OCI-M1 (cell line): ENCODE measurements around the gene MAPKAP1.

Experiments
- DNase-seq: peaks from one replicate; lab custom pipeline; 2025; lab: John Stamatoyannopoulos, UW

MAPKAP1 gene

DNA sequence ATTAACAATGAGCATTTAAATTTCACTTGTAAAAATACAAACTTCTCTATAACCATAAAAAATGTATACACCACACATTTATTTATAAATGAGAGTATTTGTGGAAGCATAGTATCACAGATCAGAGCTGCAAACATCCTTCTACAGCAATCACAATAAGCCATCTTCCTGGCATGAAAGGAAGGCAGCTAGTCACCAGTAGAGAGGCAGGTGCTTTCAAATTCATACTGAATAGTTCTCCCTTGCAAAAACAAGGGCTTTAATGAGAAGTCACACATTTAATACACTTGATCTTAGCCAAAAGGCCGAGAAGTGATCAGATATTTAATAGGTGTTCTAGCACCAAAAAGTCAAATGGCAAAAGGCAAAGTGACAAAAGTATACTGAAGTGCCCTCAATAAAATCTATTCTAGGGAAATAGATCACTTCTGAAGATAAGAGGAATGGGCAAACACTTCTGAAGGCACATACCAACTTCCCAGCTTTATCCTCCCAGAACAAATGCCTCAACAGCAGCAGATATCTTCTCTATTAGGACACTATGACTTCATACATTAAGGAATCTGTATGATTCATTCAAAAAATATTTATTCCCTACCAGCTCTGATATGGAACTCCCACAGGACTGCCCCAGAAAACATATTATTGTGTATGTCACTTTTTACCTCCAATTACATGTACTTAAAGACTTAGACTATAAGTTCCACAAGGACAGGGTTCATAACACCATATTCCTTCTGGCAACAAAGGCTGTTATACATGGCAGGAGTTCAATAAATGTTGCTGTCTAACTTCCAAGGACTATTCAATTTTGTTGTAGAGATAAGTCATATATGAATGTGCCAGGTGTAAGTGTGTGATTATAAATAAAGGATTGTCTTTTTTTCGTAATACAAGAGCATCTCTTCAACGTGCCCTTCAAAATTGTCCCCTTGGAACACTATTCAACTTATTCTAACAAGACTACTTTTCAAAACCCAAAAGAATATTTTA lies 31.7 kb downstream of the MAPKAP1 start:
- DNase-seq, result no peak

DNA sequence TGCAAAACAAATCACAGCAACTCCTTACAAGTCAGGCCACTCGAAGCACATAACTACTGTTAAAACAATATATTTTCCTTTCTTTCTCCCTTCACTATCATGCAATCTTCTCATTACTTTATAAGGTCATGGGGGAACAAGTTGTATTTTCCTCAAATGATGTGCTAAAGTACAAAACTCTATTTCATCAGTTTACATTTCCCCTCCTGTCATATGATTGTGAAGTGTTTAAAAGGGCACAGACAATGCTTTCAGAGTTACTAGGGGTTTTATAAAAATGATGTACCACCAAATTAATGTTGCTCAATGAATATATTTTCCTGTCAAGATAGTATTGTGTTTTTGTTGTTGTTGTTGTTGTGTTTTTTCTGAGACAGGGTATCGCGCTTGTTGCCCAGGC lies 34.1 kb downstream of the MAPKAP1 start:
- no peak for DNase-seq

DNA sequence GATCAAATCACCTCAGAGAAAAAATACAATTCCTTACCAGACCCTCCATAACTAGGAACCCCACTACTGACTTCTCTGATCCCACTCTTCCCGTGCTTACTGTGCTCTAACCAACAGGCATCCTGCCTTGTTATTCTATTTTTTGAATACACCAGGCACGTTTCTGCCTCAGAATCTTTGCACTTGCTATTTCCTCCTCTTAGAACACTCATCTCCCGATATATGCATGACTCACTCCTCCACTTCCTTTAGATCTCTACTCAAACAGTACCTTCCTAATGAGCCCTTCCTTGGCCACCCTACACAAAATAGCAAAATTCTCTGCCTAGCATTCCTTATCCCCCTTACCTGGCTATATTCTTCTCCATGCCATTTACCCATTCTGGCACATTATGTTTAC lies 43.9 kb downstream of the MAPKAP1 start:
- DNase-seq, result peak; percentile 21

DNA sequence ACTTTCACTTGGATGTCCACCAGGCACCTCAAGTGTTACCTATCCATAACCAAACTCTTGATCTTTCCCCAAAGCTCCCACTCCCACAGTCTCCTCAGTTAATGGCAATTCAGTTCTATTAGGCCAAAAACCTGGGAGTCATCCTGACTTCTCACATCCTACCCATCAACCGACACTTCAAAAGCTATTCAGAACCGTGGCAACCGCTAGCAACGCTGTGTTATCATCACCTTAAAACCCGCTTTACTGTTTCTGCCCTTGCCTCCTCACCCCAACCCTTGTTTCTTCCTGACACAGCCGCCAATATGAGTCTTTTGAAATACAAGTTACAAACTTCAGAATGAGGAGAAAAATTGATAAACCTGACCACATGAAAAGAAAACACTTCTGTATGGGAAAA lies 46.5 kb downstream of the MAPKAP1 start:
- no peak for DNase-seq

DNA sequence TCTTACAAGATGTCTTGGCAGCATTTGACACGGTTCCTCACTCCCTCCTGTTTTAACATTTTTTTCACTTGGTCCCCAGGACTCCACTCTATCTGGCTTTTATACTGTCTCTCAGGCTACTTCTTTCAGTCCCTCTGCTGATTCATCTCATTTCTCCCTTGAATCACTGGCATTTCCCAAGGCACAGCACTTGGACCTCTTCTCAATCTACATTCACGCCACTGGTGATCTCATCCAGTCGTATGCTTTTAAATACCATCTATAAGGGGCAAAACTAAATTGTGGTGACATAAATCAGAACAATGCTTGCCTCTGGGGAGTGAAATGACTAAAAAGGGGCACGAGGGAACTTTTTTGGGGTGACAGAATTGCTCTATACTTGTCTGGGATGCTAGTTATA lies 47.1 kb downstream of the MAPKAP1 start:
- no peak for DNase-seq

DNA sequence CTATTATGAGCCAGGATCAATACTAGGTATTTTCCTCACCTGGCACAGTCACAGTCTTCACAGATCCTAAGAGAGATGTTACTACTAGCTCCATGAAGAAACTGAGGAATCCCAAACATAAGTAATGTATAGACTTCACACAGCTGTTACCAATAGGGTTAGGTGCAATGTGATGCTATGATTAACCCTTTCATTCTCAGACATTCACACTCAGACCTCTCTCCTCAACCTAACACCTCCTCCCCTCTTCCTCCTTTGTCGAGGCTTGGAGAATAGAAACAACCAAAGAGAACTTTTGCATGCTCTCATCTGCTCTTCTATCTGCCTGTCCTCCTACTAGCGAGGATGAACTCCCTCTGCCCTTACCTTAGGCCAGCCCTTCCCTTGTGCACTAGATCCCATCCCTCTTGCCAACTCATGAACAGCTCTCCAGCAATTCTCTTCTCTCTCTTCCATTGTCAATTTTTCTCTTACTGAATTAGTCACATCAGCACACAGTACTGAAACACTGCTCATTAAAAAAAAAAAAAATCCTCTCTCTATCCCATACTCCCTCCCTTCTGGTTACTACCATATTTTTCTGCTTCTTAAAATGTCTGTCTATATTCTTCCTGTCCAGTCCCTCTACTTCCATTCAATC lies 47.7 kb downstream of the MAPKAP1 start:
- no peak for DNase-seq

DNA sequence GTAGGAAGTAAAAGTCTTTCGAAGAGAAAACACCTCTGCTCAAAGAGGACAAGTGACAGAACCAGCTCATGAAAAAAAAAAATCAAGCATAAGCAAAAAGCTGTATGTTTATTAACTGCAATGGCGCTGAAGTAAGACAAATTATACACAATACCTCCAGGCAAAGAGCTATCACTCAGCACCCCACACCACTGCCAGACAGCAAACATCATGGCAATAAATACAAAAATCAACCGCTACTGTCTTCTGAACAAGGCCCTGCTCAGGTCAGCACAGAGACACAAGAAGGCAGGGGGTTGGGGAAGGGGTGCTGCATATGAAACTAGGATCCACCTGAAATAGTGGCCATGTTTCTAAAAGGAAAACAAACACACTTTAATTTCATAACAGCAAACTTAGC lies 50.4 kb downstream of the MAPKAP1 start:
- DNase-seq, result no peak

DNA sequence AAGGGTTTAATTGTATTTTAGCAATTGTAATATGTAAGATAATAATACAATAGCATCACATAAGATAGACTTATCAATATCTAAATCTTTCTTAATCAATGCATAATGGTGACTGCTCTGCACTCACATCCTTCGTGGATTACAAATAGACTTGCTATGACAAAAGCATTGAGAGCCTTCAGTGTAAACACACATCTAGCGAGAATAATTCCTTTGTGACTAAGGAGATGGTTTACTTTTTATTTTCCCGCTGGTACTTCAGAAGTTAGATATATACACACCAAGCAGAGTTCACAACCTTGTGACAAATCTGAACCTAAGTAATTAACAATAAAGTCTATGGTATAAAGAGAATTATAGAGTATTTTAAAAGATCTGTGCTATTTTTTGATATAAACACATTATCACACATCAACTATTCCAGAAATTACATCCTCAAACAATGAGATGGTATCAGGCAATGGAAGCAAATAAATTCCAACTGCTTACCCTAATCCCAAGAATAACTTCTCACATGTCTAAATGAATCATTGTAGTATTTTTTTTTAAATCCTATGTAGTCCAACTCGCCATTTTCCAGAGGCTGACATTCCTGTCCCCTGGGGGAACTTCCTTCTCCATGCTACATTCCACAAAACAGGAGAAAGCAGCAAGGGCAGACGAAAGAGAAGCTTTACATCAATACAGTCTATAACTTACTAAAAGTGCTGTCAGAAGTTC lies 51.2 kb downstream of the MAPKAP1 start:
- no peak for DNase-seq

DNA sequence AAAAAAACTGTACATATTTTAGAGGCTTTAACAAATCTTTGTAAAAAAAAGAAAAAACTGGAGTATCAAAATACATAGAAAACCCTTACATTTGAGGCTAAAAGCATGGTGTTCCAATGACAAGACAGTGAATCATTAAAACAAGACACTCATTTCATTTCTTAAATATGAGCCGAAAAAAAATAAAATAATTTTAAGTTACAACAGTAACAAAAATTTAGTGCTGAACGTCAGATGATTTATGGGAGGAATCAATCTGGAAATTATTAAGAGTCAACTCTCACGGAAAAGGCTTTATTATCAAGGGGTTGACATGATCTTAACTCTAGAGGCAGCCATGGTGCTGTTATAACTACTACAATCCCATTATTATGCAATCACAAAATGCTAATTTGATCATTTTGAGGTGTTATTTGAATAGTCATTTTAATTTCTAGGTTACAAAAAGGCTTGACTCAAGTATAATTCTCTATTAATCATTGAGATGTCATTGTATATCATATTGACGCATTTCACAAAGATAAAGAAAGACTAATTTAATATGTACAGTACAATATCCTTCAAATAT lies 51.9 kb downstream of the MAPKAP1 start:
- no peak for DNase-seq

DNA sequence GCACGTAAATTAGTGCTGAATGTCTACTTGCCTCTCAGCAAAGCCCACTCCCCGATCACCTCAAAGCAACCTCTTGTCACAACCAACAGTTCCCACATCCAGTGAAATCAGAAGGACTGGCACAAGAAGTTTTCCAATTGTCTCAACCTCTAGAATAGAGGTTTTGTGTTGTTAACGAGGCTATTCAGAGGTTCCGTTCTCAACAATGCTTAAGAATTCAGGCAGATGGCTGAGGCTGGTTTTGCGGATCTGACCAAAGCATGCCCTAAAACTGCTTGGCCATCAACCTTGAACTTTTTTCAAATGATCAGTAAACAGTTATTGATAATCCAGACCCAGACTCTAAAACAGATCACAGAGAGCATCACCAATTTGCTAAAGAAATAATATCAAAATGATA lies 52.9 kb downstream of the MAPKAP1 start:
- no peak for DNase-seq

DNA sequence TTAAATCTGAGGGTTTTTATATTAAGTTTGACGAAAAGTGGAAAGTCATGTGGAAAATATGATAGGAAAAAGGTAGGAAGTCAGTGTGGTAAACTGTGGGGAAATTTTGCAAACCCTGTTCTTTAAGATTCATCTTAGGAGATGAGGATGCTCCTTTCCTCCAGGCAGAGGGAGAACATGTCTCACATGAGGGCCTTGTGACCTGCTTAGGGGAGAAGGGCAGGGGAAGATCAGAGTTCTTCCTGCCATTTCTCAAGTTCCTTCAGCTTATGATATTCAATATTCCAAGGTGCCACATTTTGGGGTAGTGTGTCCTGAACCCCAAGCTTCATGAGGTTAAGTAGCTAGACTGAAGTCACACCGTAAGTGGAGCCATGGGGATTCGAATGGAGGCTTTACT lies 53.7 kb downstream of the MAPKAP1 start:
- no peak for DNase-seq

DNA sequence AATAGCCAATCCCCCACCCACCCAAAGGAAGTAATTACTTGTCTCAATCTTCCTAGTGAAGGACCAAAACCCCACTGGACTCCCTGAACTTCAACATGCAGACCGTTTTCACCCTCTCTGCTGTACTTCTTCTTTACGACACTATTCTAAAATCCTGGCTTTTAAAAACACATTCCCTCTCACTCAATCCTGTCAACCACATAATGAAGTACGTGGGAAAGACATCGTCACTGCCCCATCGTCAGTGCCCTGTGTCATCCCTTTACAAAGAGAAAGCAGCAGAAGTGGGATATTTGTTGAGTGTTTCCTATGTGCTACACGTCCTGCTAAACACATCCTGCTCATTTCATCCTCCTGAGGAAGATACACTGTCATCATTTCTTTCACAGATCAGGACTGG lies 54.2 kb downstream of the MAPKAP1 start:
- no peak for DNase-seq

DNA sequence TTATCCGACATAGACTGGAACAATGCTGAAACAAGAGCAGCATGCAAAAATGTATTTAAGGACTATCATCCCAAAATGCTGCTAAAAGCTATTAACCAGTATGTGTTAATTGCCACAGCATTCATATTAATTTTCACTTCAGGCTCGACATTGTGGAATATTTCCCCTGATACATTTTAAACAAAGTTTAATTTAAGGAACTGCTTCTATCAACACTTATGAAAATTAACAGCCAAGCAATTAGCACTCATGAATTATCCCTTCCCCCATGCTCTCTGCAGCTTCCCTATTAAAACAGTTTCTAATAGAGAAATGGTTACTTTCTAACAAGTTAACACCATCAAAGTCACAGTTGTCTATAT lies 54.8 kb downstream of the MAPKAP1 start:
- DNase-seq, result no peak

DNA sequence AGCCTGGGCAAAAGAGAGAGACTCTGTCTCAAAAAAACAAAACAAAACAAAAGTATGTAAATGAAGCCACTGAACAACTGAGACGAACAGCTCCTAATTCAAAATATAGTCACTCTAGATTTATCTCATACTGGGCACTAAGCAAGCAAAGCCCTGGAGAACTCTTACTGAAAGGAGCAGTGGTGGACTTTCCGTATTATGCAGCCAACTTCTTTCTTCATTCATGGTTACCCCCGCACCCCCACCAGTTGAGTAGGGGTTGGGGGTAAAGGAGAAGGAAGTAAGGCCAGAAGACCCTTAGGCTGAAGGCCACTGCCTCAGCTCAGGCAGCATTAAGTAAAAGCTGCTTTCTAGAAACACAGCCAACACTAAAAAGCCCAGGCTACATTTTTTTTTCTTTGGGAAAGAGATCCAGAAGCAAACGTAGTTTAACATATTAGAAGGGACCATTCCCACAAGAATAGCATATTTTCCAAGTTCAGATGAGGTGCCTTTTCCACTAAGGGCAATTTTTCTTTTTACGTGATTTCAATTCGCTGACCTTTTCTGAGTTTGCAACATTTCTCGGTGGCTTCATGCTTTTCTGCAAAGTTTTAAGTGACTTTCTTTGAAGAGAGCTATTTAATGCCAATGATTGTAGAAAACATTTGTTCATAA lies 55.3 kb downstream of the MAPKAP1 start:
- no peak for DNase-seq

DNA sequence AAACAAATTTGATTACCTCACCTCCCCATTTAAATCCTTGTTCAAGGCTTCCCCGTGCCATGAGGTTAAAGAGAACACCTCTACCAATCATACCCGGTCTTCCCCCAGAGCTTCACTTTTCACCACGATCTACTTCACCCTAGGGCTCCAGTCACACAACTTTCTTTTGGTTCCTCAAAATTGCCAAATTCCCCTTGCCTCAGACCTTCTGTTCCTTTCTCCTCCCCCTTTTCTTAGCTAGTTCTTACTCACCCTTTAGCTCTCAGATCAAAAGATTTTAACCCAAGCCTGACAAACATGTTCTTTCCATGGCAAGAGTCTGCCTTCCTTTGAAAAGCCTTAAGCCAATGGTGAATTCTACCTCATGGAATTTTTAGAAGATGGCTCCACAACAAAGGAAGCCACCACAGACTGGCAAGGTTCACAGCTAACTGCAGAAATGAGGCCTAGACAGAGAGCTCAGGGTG lies 56.7 kb downstream of the MAPKAP1 start:
- DNase-seq, result peak; percentile 63

DNA sequence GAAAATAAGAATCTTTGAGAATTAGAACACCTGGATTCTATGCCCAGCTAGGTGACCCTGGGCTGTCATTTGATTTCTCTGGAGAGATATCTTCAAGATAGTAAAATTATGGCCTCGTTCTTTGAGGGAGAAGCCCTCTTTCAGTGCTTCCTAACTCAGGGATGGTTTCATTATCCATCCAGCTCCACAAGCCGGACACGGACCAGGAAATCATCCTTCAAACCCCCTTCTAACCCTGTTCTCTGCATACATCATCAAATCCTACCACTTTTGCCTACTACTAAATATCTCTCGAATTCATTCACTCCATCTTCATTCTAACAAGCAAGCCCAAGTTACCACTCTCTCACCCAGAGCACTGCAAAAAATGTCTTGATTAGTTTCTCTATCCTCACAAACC lies 57.2 kb downstream of the MAPKAP1 start:
- no peak for DNase-seq

DNA sequence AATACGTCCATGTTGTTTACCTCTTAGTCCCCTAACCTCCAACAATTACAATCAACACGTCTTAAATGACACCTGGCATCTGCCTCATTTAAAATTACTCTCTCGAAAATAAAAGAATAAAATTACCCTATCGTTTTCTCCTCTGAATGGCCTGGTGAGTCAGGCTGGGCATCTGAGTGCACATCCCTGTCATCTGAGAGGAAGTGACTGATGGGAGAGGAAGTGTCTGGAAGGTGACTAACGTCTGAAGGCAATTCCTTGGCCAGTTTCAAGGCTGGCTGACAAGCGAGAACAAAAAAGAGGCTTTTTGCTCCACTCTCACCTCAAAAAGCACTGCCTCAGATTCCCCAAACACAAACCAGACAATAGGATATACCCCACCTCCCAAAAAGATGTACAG lies 57.7 kb downstream of the MAPKAP1 start:
- DNase-seq, result peak; percentile 10

DNA sequence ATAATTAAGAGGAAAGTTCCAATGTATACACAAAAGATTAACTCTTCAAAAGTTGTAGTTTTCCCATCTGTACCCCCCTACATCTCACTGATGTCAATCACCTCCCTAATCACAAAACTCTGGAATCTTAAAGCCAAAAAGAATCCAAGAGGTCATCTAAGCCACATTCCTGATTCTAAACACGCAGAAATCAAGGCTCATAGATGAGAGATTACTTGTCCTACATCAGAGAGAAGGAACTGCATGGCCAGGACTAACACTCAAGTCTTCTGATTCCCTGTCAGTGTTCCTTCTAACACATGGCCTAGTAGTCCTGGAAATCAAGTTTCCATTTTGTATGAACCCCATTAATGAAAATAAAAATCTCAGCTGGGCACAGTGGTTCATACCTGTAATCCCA lies 58.7 kb downstream of the MAPKAP1 start:
- DNase-seq, result no peak

DNA sequence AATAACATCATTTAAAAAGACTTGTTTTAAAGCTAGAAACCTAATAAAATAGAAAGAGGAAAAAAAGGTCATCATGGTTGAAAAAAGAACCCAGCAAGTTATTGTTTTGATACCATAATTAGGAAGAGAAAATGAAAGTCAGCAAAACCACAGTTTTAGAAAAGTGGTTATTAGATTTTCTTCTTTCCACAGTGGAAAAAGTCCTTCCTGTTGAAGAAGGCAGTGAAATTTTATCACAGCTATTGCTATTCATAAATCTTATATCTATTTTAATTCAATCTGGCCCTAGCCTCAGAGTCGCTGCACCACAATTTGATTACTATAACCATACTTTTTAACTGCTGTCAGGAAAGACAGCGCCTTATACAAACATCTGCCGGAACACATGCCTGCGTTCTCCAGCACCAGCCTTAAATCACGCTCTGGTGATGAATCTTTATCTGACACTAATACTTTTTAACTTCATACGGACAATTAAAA lies 60.3 kb downstream of the MAPKAP1 start:
- DNase-seq, result peak; percentile 47

DNA sequence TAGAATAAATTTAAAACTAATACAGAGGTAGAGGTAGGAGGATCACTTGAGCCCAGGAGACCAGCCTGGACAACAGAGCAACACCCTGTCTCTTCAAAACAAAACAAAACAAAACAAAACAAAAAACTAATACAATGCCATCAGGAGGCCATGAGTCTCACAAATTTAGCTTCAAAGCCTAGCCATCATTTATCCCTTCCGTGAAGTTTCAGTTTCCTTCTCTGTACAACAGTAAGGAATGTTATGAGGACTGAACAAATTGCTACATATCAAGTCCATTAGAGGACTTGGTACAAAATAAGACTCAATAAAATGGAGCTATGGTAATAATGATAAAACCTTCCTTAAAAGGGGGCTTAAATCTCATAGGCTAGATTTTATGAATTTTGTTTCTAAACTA lies 60.8 kb downstream of the MAPKAP1 start:
- DNase-seq, result peak; percentile 36

DNA sequence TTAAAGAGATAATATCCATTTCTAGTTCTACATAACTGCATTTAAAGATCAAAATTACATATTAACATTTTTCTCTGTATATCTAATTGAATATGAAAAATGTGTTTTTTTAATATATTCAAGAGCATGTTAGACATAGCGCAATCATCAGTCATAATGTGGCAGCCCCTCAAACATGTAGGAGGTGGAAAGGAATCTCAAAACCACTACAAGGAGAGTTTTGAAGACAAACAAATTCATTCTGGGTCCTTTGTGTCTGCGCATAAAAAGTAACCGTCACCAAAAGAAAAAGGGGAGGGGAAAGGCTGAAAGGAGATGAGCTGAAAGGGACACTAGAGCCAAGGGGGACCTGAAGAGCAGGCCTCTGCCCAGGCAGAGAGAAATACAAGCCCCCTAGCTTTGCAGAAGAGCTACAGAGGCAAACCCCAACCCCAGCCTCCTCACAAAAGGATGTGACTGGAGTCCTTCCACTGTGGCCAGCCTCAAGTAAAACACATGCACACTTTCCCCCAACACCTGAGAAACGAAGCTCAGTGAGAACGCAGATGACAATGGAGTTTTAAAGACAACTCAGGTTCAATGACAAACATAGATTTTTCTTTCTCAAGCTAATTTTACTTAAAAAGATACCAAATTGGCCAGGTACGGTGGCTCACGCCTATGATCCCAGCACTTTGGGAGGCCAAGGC lies 62.0 kb downstream of the MAPKAP1 start:
- DNase-seq, result no peak
